Measurements from ENCODE around the gene PCDH10. TPM values are rescaled to one million over a fixed set of nuclear protein-coding genes. Genes with fewer than 3 reads are reported as not detected.

The PCDH10 gene
- total and polyA plus RNA-seq, 2 of the 4 experiments (the other 2 are of a cell fraction), result 0.90 to 2.0 TPM

- H2AFZ ChIP-seq (replicated peaks; ENCODE audit: low read length, poor library complexity), result no peak overlapping the region
- TF ChIP-seq ELK1 (IDR thresholded peaks at IDR 0.05; ENCODE audit: borderline replicate concordance, low read depth, low read length), result no peak
- TF ChIP-seq CTCF (conservative IDR thresholded peaks at IDR 0.05; ENCODE audit: low read depth, low read length), result no peak
- TF ChIP-seq POLR2A (IDR thresholded peaks at IDR 0.05; ENCODE audit: low read depth, low read length), result no peak
- TF ChIP-seq MAFK (IDR thresholded peaks at IDR 0.05; ENCODE audit: low read depth, low read length), result no peak
- no peak overlapping the region for H3K14ac ChIP-seq (replicated peaks; ENCODE audit: low read depth, low read length)
- POLR2A ChIA-PET (ENCODE audit: unreplicated experiment), result no interaction called here
- no peak overlapping the region for H3K4me3 ChIP-seq (ENCODE audit: insufficient read depth, low read depth, low read length)
- intact Hi-C loops (cut with micrococcal nuclease), result no loop called here
- H2AK5ac ChIP-seq (ENCODE audit: low read depth, low read length), result no peak overlapping the region
- no peak overlapping the region for H3K9ac ChIP-seq (ENCODE audit: low read depth, low read length)
- no peak overlapping the region for H2BK20ac ChIP-seq (ENCODE audit: low read depth, low read length)
- H3K18ac ChIP-seq (ENCODE audit: low read depth, low read length), result no peak overlapping the region
- no peak overlapping the region for H4K91ac ChIP-seq (ENCODE audit: insufficient read depth, low read depth, low read length)
- no TSS peak for BruUV-seq (replicated peaks)
- H3K27ac ChIP-seq (ENCODE audit: insufficient read depth, low read length), result no peak overlapping the region
- dilution Hi-C loops (cut with HindIII; ENCODE audit: low sequenced_read_pairs, unreplicated experiment), result no loop called here
- no peaks in the 10 kb centered on the region for H3K36me3 ChIP-seq (ENCODE audit: control insufficient read depth, insufficient read depth, low read length)
- no peak overlapping the region for H3K4me2 ChIP-seq (ENCODE audit: low read depth, low read length)
- no peaks in the 10 kb centered on the region for H3K4me1 ChIP-seq (ENCODE audit: control insufficient read depth, insufficient read depth, low read length)
- no peak overlapping the region for H2AK9ac ChIP-seq (replicated peaks; ENCODE audit: low read depth, low read length, poor library complexity)
- no peaks in the 10 kb centered on the region for H3K9me1 ChIP-seq (ENCODE audit: insufficient read depth, low read length)
- no peak overlapping the region for H4K5ac ChIP-seq (ENCODE audit: low read depth, low read length)
- H2BK5ac ChIP-seq (ENCODE audit: low read depth, low read length, poor library complexity, severe bottlenecking), result no peak overlapping the region
- H4K20me1 ChIP-seq (ENCODE audit: insufficient read depth, low read length), result no peaks in the 10 kb centered on the region
- in situ Hi-C loops (cut with MboI; ENCODE audit: low sequenced_read_pairs), result no loop called here
- no peaks in the 10 kb centered on the region for H3K9me3 ChIP-seq (ENCODE audit: control insufficient read depth, insufficient read depth, low read length)
- H3K27me3 ChIP-seq (ENCODE audit: control insufficient read depth, insufficient read depth, low read length), result peaks cover 17% of the 10 kb centered on the region
- no peak overlapping the region for H3K23ac ChIP-seq (ENCODE audit: low read depth, low read length)
- H2BK15ac ChIP-seq (ENCODE audit: low read depth, low read length), result no peak overlapping the region
- H3K56ac ChIP-seq (ENCODE audit: extremely low read depth, insufficient read depth, low read length), result no peak overlapping the region
- CTCF ChIA-PET, result interaction anchor here (1.6 kb wide), 1 partner anchor 10 kb away, joined by 6 read pairs; no protein-coding TSS in a partner anchor
- H4K8ac ChIP-seq (ENCODE audit: low read depth in 2 of 2, low read length in 2 of 2), result no peak overlapping the region
- no peak overlapping the region for H2BK120ac ChIP-seq (ENCODE audit: low read depth, low read length)
- no CpG with 5 or more reads among the region's 2 CpGs for WGBS, 2 experiments (ENCODE audit: extremely low coverage in 2 of 2, insufficient read length in 1 of 2)
- DNase-seq, result no peak
- no peak overlapping the region for H3K4ac ChIP-seq (ENCODE audit: low read depth, low read length)
- no peaks in the 10 kb centered on the region for H3K79me1 ChIP-seq (ENCODE audit: low read depth in 1 of 2, low read length in 2 of 2)
- ATAC-seq (ENCODE audit: low read depth), result no peak
These were observed 7.5 kb downstream of the PCDH10 start for GRCh38 chr4:133156556-133156955.
